ENCODE measurements around the gene SCUBE3.

Gene SCUBE3

GRCh38 chr6:35243386-35243958 is 29.7 kb downstream of the SCUBE3 start:
- Mint-ChIP-seq H3K9me3 (no peaks in the 10 kb centered on the region), H3K36me3 (ENCODE audit: low read depth) (peaks cover 48% of the 10 kb centered on the region), H3K27ac (no peak overlapping the region), H3K4me3 (no peak overlapping the region), H3K27me3 (ENCODE audit: low read depth, poor library complexity) (peaks cover 4% of the 10 kb centered on the region), H3K4me1 (peaks cover 30% of the 10 kb centered on the region)
- DNase-seq, result no peak
- TF ChIP-seq, protein P1, sequence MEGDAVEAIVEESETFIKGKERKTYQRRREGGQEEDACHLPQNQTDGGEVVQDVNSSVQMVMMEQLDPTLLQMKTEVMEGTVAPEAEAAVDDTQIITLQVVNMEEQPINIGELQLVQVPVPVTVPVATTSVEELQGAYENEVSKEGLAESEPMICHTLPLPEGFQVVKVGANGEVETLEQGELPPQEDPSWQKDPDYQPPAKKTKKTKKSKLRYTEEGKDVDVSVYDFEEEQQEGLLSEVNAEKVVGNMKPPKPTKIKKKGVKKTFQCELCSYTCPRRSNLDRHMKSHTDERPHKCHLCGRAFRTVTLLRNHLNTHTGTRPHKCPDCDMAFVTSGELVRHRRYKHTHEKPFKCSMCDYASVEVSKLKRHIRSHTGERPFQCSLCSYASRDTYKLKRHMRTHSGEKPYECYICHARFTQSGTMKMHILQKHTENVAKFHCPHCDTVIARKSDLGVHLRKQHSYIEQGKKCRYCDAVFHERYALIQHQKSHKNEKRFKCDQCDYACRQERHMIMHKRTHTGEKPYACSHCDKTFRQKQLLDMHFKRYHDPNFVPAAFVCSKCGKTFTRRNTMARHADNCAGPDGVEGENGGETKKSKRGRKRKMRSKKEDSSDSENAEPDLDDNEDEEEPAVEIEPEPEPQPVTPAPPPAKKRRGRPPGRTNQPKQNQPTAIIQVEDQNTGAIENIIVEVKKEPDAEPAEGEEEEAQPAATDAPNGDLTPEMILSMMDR (IDR thresholded peaks at IDR 0.05), result no peak

DNA sequence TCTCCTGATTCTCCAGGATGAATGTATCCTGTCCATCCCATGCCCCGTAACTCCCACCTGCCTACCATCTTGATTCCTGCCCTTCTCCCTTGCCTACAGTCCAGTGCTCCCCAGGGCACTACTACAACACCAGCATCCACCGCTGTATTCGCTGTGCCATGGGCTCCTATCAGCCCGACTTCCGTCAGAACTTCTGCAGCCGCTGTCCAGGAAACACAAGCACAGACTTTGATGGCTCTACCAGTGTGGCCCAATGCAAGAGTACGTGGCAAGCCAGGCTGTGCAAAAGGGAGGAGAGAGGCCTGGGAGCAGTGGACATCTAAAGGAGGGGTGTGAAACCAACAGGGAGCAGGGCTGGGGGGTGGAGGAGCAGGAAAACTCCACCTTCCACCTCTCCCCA is 30.8 kb downstream of the SCUBE3 start:
- Mint-ChIP-seq H3K9me3 (no peaks in the 10 kb centered on the region), H3K4me1 (peaks cover 30% of the 10 kb centered on the region), H3K36me3 (ENCODE audit: low read depth) (peaks cover 55% of the 10 kb centered on the region), H3K27ac (no peak overlapping the region), H3K27me3 (ENCODE audit: low read depth, poor library complexity) (peaks cover 4% of the 10 kb centered on the region), H3K4me3 (no peak overlapping the region)
- DNase-seq, result no peak
- TF ChIP-seq, protein P1 (IDR thresholded peaks at IDR 0.05), result no peak

DNA sequence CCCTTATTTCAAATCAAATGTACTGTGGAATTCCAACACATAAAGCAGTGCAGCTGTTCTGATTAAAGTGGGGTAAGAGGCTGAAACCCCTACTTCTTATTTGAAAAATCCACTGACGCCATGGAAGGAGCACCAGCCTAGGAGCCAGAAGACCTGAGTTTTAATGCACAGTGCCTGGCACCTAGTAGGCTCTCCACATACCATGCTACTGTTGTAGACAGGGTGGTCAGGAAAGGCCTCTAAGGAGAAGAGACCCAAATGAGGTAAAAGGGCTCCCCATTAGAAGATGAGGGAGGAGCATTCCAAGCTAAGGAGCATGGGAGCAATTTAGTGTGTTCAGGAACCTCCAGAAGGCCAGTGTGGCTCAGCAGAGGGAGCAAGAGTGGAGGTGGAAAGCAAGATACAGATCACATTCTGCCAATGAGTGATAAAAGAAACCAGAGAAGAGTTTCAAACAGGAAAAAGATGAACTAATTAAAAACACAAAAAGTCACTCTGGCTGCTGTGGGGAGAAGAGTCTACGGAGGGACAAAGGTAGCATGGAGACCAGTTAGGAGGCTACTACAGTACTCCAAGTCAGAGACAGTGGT is 34.0 kb downstream of the SCUBE3 start:
- no peak for DNase-seq
- Mint-ChIP-seq H3K36me3 (ENCODE audit: low read depth) (peaks cover 62% of the 10 kb centered on the region), H3K9me3 (no peaks in the 10 kb centered on the region), H3K4me3 (no peak overlapping the region), H3K4me1 (peaks cover 26% of the 10 kb centered on the region), H3K27me3 (ENCODE audit: low read depth, poor library complexity) (no peaks in the 10 kb centered on the region), H3K27ac (peak overlapping the region; percentile 9)
- TF ChIP-seq, protein P1 (IDR thresholded peaks at IDR 0.05), result no peak

DNA sequence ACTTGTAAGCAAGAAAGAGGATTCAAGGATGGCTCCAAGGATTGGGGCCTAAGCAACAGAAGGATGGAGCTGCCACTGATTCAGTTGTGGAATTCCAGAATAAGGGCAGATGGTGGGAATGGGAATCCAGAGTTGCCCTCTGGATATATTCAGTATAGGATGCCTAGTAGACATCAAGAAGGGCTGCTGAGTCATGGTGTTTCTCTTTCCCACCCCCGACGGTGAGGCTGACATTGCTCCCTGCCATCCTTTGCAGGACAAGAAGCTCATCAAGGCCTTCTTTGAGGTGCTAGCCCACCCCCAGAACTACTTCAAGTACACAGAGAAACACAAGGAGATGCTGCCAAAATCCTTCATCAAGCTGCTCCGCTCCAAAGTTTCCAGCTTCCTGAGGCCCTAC is 34.5 kb downstream of the SCUBE3 start:
- Mint-ChIP-seq H3K27ac (peak overlapping the region; percentile 40), H3K27me3 (ENCODE audit: low read depth, poor library complexity) (no peaks in the 10 kb centered on the region), H3K9me3 (no peaks in the 10 kb centered on the region), H3K4me3 (no peak overlapping the region), H3K36me3 (ENCODE audit: low read depth) (peaks cover 62% of the 10 kb centered on the region), H3K4me1 (peaks cover 26% of the 10 kb centered on the region)
- no peak for DNase-seq
- TF ChIP-seq, protein P1 (IDR thresholded peaks at IDR 0.05), result no peak

- peaks cover 29% of the 10 kb centered on the region for H3K4me1 Mint-ChIP-seq
- peak overlapping the region; percentile 86 for H3K27ac Mint-ChIP-seq
- no peaks in the 10 kb centered on the region for H3K9me3 Mint-ChIP-seq
- H3K27me3 Mint-ChIP-seq (ENCODE audit: low read depth, poor library complexity), result no peaks in the 10 kb centered on the region
- no peak overlapping the region for H3K4me3 Mint-ChIP-seq
- TF ChIP-seq, protein P1 (IDR thresholded peaks at IDR 0.05), result no peak
- no peak for DNase-seq
- peaks cover 62% of the 10 kb centered on the region for H3K36me3 Mint-ChIP-seq (ENCODE audit: low read depth)
Measured at GRCh38 chr6:35248965-35249364, 35.2 kb downstream of the SCUBE3 start.

DNA sequence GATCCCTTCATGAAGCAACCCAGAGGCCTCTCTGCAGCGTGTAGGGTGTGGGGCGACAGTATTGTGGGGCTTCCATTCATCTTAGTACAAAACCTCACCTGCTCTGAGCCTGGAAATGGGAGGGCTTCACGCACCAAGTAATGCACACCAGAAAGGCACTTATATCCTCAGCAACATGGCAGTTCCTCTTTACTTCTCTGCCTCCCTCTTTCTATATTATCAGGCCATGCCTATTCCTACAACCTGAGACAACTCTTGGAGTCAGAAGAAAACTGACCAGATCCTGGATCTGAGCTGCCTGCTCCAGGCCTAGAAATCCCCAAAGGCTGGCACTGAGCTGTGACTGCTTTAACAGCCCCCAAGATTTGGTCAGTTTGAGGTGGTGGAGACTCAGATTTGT is 38.2 kb downstream of the SCUBE3 start:
- no peak for DNase-seq
- Mint-ChIP-seq H3K9me3 (no peaks in the 10 kb centered on the region), H3K4me3 (no peak overlapping the region), H3K27me3 (ENCODE audit: low read depth, poor library complexity) (no peaks in the 10 kb centered on the region), H3K27ac (no peak overlapping the region), H3K4me1 (peaks cover 36% of the 10 kb centered on the region), H3K36me3 (ENCODE audit: low read depth) (peaks cover 36% of the 10 kb centered on the region)
- TF ChIP-seq, protein P1 (IDR thresholded peaks at IDR 0.05), result no peak

Measured in nephron progenitor cell (in vitro differentiated cells).